NCI-H1092 treated with DMSO at 0.1 percent for 48 hours (cell line): ENCODE measurements around the gene CDK14.

Experiments
- DNase-seq: peaks from one replicate; lab custom pipeline; 2025; lab: John Stamatoyannopoulos, UW

The CDK14 gene

DNA sequence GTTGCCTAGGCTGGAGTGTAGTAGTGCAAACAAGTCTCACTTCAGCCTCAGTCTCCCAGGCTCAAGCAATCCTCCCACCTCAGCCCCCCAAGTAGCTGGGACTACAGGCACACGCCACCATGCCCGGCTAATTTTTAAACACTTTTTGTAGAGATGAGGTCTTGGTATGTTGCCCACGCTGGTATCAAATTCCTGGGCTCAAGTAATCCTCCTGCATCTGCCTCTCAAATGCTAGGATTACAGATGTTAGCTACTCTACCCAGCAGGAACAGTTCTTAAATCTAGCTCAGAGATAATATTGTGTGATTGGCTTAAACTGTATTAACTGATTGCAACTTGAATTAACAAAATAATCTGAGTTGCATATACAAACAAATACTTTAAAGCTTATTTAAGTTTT lies 82.9 kb downstream of the CDK14 start:
- DNase-seq, result no peak

DNA sequence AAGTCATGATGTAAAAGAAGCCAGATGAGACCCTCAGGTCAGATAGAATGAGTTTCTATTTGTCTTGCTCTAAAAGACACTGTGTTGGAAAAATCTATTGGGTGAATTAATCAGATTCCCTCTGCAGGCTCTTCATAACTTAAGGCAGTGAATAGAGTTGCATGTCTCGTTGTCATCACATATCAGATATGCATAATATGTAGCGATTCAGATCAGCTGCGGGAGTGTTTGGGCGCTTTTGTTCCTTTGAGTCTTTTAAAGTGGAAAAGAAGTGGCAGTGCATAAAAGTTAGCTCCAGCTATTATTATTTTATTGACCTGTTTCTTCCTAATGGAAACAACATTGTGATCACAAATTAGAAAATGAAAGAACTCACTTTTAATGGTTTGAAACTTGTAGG lies 84.4 kb downstream of the CDK14 start:
- DNase-seq, result no peak

DNA sequence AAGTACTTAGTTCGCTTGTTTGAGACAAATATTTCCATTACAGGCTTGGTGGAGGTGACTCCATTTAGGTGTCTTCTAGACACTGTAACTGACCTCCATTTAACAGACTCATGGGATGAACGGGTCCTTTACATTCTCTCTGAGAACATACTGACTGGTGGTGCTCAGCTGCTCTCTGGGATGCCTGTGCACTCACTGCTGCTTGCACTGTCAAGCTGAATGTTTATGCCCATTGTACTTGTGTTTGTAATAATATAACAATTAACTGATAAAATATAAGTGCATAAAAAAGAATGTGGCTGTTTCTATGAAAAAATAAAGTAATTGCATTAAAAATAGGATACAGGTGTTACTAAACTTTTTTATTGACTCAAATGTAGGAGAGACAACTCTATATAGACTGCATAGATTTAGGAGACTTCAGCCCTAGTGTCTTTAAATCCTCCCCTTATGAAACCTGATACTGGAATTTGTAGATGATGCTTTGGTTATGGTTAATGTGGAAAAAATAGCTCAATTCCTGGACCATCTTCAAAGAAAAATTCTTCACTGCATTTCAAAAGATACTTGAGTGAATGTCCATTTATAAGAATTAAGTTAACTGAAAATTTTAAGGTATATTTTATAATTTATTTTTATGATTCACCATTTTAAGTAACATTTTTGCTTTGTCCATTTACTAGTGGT lies 85.4 kb downstream of the CDK14 start:
- DNase-seq, result no peak

DNA sequence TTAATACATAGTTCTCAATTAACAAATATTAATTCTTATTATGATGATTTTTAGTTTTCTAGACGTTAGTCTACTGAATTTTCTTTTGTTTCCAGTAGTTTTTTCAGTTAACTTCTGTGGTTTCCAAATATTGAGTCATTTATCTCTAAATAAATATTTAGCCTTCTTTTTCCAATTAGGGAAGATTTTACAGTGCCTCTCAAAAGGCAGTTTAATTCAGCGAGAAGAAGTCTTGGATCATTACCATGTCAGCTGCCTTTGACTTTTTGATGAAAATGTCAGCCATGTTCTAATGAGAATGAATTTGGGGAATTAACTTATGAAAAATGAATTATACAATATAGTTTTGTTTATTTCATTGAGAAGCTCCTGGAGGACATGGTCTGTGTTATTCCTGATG lies 90.0 kb downstream of the CDK14 start:
- DNase-seq, result no peak

DNA sequence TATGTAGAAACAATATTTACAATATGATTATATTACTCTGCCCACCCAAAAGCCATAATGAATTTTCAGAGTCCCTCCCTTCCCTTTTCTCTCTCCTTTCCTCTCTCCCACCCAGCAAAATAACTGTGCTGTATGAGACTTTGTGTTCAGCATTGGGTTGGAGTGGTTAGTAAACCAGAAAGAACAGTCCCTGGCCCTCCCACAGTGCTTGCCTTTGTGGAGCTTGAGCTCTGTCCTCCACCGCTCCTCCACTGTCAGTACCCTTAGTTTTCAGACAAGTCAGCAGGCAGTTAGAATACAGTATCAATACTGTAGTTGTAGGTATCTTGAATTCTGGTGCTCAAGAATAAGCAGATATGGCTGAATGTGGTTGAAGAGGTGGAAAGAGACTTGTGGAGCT lies 92.7 kb downstream of the CDK14 start:
- DNase-seq, result no peak

DNA sequence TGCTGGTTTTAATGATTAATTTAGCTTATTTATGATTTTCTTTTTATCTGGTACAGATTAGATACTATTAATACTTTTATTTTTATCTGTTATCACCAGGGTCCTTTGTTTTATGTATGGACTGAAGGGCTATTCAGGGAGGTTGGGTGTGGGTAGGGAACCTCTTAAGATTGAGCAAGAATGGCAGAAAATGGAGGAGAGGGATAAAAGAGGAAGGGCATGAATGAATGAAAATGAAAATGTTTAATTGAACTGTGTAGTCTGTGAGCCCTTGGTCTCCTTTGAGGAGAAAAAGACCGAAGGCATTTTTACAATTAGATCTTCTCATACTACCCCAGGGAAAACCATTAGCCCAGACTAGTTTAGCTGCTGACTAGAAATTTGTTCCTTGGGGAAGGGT lies 93.1 kb downstream of the CDK14 start:
- DNase-seq, result no peak

DNA sequence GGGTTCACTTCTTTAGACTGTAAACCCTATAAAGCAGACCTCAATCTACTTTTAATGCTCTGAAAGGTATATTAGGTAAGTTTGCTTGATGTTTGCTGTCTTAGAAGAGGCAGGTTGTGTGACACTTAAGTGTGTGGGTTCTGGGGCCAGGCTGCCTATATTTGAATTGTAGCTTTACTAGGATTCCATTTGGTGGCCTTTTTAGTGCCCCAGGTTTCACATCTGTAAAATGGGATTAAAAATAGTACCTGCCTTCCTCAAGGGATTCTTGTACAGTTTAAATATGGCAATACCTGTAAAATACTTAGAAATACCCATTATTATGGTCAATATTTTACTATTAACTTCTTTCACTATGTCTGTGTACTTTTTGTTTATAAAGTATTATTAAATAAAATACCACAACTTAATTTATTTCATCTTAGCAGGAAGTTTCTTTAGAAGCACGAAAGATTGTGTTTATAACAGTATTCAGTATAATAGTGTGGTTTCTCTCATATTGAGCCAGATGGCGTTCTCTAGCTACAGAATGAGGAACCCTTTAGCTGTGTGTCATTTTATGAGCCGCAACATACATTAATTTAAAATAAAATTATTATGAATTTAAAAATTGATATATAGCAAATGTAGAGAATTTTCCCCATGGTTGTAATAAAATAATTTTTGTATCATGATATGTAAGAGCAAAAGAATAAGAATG lies 94.2 kb downstream of the CDK14 start:
- DNase-seq, result no peak

DNA sequence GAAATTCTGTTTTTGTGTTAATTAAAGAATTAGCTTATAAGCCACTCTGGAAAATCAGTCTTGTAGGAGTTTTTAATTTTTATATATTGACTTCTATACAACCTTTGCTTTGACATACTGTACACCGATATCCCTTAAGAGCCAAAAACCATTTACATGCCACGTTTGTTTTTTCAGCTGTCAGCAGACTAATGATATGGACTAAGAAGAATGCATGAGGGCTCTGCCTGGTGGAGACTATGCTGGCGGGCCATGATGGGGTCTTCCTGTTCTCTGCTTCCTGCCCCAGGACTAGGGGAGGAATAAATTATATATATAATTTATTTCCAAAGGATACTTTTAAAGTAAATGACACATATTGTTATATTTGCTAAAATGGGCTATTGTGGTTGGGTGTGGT lies 96.3 kb downstream of the CDK14 start:
- DNase-seq, result peak; percentile 36

DNA sequence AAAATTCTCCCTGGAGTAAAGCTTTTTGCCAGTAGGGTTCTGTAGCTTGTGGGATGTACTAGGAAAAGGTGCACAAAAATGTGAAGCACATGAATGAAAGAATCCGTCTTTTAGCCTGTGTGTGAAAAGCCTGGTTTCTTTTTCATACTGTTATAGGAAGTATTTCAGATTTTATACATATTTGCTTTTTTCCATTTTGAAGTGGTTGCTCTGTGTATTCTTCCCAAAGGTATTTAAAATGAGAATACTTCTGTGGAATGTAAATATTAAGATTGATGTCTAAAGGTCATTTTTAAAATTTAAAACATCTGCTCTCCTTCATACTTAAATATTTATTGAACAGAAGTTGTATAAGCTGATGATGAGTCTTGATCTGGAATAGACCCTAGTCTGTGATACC lies 96.8 kb downstream of the CDK14 start:
- no peak for DNase-seq

DNA sequence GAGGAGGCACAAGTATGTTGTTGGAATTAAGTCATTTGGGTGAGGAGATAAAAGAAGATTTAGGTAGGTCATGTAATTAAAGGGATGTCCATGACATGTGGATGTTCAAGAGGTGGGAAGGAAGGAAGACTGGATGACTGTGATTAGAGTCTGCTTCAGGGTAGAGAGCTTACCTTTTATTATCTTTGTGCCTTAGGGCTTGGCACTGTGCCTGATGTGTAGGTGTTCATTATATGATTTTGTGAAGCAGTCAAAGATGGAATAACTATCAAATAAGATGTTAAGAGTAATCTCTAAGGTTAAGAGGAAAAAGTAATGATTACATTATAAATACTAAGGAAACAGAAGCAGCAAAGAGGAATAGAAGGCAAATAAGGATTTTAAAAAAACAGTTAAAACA lies 97.8 kb downstream of the CDK14 start:
- DNase-seq, result no peak

DNA sequence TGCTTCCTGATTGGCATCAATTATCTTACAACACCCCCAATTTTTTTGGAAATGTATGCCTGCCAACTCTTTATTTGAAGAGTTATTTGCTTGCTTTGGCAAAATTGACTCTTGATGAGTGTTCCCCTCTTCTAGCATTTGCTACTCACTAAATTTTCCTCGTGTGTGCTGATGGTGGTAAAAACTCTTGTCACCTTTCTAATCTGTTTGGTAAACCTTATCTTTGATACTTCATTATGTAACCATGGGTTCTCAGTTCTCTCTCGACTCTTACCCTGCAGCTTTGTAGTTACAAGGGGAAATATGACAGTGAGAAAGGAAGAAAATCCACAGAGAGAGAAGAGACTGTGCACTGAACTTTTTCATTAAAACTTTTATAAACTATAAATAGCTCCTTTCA lies 102.5 kb downstream of the CDK14 start:
- DNase-seq, result peak; percentile 65

DNA sequence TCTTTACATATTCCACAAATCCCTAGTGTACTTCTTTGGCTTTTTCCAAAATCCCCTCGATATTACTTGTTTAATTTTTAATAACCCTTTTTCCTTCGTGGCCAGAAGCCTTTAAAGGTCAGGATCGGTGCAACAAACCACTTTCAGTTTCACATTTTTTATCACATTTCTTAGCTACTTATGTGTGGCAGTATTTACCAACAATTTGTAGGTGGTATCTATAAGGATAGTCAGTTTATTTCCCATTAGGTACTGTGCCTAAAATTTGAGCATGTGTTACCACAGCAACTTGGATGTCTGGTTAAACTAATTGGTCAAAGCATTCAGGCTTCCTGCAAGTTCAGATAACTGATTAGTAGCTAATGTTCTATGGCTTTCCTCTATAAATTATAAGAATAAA lies 104.9 kb downstream of the CDK14 start:
- no peak for DNase-seq

DNA sequence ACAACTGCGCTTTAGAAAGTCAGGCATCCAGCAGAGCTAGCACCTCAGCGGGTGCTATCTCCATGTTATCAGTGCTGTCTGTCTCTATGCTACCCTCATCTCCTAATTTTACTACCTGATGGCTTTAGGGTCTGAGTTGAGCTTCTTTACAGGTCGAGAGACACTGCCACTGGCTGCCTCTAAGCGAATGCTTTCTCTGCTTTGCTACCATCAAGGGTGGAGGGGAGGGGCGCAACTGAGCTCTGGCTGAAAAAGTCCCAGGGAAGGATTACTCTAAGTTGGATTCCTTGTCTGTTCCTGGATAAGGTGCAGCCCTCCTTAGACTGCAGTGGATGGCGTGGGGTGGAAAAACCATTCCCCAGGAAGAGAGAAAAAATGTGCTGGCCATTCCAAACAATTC lies 105.7 kb downstream of the CDK14 start:
- DNase-seq, result no peak

DNA sequence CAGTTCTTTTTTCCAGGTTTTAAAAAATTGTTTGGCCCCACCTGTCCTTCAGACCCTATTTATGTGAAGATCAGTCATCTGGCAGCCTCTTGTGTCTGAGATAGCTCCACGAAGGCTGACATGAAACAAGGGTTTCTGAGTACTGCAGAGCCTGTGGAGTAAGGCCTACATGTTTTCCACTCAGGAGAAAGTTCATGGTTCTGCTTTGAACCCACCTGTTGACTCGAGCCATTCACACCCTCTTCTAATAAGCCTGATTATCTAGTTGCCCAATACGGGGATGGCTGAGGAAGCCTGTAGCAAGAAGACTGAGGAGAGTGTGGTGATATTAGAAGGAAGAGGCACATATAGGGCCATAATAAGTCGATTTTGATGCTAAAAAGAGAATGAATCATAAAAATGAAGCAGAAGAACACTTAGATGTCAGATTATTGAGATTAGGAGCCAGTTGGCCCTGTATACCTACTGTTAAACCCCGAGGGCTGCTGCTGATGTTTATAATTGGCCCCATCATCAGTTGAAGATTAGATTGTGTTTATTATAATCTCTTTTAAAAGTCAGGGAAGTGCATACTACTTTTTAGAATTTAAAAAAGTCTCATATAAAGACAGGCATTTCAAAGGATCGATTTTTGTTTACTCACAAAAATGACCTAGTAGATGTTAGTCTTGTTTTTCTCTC lies 109.4 kb downstream of the CDK14 start:
- DNase-seq, result no peak

DNA sequence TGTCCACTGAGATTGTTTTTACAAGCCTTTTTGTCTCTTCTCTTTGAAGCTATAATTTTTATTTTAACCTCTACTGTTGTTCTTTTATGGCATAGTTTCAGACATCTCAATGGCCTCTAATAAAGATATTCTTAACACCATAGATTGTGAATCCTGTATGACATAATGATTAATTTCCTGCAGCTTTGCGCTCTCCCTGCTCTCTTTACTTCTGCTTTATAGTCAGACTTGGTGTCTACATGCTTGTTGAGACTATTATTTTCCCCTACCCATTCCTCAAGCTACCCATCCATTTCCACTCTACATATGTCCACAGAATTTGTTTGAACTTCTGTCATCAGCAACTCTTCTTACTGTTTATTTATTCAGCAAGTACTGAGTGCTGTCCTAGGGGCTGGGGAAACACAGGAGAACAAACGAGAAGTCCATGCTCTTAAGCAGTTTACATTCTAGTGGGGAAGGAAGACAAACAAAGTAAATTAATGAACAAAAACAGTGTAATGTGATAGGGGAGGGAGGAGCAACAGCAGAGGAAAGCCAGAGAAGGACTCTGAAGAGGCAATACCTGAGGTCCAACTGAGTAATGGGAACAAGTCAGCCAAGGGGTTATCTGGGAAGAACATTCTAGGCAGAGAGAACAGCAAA lies 110.1 kb downstream of the CDK14 start:
- DNase-seq, result no peak

DNA sequence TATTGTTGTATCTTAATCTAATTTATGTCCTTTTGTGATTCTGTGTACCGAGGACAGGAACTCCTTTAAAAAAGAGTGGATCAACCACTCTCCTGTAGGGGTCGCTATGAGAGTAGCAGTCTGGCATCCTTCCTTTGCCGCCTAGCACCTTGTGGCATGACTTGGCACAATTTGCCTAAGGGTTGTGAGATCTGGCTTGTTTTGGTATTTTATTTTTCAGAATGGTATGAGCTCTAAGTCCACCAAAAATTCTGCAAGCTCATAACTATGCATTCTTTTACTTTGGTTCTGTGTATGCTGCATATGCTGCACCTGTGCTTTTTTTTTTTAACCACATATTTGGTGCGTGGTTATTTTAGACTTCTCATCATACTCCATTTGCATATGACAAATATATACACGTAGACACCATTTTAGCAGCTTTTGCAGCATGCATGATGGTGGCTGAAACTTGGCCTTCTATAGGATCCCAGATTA lies 112.8 kb downstream of the CDK14 start:
- peak; percentile 46 for DNase-seq

DNA sequence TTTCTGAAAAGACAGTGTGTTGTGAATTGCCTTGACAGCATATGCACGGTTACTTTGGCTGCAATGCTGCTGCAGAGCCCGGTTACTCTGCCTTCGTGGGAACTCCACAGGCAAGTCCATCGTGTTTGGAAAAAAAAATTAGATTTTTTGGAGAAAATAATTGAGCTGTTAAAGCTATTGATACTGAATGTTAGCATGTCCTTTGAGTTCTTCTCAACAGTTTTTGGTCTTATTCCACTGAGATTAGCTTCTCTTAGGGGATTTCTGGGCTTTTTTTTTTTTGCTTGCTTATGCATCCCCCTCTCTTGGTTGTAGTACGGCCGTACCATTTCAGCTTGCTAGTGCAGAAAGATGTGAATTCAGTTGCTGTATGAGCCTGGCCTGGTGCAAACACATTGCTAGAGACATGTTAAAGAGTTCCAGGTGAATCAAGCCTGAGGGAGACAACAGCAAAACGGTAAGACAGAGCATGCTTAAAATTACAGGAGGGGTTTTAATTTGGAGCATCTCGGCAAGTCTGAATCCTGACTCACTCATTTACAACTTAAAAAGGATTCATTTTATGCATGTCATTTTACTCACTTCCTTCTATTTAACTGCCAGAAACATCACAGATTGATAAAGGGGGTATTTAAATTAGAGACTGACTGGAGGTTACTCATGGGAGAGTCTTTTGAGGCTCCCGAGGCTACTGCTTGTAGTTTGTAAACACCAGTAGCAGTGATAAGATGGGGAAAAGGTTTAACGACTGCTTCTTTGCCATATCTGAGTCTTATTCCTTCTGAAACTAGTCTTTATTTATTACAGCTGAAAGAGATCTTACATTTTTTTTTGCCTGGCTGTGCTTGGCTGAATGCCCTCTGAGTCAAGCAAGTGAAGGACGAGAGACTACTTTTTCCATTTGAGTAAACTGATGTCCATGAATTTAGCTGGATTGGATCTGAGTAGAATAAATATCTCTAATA lies 113.7 kb downstream of the CDK14 start:
- peak; percentile 66 for DNase-seq

DNA sequence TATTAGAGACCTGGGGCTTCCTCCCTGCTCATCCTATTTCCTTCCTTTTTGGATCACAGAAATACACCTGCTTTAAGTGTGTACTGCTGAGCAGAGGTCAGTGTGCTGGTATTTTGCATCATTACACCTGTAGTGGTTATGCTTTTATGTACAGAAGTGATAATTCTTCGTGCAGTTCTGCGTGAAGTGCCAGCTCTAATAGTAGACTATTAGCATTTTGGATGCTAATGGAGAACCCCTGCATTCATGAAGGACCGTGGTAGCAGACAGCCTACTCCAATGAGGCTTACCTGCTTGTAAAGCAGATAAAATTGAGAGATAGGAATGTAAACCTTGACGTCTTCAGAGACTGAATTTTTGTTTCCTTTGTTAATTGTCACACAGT lies 114.3 kb downstream of the CDK14 start:
- DNase-seq, result no peak

DNA sequence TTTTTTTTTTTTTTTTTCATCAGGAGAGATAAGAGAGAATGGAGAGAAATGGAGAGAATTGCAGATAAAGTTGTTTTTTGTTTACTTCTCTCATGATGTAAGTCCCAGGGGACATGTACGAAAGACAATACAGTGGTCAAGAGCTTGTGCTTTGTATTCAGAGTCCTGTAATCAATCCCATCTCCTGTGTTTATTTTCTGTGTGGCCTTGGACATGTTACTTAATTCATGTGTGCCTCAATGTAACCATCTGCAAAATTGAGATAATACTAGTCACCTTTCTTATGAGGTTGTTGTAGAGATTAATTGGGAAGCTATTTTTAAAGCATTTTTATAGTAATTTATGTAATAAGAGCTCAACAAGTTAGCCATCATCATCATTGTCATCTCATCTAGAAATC lies 117.5 kb downstream of the CDK14 start:
- DNase-seq, result no peak

DNA sequence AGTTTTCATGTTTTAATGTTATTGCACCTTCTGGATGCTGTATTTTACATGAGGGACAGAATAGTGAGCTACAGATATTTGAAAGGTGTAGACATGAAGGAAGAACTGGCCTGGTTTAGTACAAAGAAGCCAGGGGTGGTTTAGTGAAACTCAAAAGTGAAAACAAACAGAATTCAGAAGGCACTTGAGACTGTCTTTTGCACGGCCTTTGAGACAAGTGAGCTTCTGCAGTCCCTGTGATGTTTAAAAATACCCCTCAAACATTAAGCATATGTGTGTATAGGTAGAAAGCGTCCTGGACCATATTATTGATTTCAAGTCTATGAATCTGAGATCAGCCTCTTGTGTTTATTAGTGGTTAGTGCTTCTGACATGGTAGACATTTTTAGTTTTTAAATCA lies 118.9 kb downstream of the CDK14 start:
- no peak for DNase-seq

DNA sequence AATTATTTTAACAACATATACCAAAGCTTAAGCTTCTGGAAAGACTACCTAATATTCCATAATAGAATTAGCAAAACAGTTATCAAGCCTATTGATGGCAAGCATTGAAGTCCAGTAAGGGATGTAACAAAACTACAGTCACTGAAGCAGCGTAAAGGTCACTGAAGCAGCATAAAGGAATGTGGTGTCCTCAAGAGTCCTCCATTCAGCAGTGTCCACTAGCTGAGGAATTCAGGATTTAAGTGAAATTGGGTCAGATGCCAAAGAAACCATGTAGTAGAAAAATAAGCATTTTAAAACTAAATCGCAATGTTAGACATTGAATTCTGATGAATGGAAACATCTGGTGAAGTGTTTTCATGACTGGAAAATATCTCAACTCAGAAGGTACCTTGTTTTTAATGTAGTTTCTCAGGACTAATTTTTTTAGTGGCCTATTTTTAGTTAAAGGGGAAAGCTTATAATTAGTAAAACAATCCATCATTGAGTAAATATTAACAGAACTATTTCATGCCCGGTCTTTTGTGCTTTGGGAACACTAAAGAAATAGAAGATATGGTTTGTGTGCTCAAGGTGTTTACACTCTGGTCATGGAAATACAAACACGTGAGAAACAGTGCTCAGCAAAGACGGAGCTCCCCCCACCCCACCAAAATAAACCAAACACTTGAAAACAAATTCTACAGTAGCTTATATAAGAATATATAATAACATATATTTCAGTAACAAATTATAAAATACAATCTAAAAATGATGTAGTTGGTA lies 121.4 kb downstream of the CDK14 start:
- no peak for DNase-seq
